ENCODE measurements around the gene ZC3H12D.
"Not testable (repeated sequence)": the region's sequence is repeated elsewhere in the genome, so short reads cannot be mapped to it uniquely, and the experiment has no call there.

Gene ZC3H12D

DNA sequence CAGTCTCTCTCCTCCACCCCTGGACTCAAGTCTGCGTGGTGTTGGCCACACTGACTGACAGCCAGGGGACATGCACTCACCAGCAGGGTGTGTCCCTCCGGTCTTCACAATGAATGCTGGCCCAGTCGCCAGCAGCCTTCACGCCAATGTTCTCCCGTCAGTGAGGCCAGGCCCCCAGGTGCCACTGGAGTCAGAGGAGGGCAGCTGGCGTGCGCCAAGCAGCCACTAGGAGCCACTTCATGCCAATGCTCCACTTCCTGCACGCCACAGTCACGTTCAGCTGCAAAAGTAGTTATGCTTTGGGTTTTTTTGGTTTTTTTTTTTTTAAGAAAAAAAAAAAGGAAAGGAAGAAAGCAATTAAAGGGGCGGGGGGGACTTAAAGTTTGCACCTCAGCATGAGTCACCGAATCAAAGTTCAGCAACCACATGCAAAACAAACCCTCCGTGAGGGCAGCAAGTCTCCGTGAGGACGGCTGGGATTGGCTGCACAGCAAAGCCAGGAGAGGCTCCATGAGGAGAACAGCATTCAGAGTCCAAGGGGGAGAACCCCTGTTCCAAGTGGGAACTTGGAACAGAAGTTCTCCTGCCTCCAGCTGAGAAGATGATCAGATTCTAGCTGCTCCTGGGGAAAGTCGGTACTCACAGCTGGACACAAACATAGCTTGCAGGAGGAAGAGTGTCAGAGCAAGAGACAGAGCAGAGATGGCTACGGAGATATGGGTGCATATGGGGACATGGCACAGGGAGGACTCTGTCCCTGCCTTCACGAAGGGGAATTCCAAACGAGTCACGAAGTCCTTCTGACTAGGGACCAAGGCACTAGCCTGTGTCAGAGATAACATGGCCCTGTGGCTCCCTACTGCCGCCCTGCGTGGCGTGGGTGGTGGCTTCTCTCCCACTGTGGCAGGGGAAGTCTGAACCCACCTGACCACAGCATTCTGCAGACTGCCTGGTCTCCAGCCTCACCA is at the start of gene ZC3H12D:
Gene ZC3H12D, minus strand, starts transcription at position 282 of the 968 bp plus-strand sequence. CDS start 10,471 bp downstream, outside the sequence.
- peak; percentile 75 for DNase-seq (ENCODE audit: low read depth, low spot score)

DNA sequence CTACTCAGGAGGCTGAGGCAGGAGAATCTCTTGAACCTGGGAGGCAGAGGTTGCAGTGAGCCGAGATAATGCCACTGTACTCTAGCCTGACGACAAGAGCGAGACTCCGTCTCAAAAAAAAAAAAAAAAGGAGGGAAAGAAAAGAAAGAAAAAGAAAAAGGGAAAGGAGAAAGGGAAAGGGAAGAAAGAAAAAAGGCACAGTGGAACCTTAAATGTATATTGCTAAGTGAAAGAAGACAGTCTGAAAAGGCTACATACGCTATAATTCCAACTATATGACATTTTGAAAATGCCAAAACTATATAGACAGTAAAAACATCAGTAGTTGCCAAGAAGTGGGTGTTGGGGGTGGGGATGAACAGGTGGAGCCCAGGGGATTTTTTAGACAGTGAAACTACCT is 44.8 kb upstream of the ZC3H12D start:
- DNase-seq (ENCODE audit: low read depth, low spot score) = no peak

DNA sequence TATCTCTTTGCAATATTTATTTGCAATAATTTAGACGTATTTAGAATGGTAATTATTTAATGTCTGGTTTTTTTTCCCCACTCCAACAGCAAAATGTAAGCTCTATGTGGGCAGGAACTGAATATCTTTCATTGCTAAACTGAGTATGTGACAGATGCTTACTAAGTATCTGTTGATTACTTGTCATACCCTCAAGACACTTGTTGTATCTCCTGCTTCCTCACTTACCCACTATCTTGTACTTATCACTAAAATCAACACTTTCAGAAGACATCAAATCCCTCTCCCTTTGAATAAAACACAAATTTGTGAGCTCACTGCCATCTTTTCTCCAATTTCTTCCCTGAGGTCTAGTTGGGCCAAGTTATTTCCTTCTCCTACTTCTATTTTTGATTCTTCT is 30.7 kb upstream of the ZC3H12D start:
- no peak for DNase-seq (ENCODE audit: low read depth, low spot score)

DNA sequence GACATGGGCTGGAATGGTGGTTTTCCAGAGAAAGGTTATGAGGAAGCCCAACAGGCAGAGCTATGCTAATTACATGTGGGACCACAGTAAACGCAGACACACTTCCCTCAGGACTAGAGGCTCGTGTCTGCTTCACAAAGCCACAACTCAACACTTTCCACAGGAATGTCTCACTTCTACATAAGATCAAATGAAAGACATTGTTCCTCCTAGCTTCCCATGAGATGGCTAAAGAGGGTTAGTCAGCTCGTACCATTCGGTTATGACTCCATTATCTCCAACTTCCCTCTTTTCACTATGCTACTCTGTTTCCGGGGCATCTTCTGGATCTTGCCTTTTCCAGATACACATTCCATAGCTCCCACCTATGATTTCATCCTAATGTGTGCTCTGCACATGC is 29.1 kb upstream of the ZC3H12D start:
- DNase-seq (ENCODE audit: low read depth, low spot score) = no peak

DNA sequence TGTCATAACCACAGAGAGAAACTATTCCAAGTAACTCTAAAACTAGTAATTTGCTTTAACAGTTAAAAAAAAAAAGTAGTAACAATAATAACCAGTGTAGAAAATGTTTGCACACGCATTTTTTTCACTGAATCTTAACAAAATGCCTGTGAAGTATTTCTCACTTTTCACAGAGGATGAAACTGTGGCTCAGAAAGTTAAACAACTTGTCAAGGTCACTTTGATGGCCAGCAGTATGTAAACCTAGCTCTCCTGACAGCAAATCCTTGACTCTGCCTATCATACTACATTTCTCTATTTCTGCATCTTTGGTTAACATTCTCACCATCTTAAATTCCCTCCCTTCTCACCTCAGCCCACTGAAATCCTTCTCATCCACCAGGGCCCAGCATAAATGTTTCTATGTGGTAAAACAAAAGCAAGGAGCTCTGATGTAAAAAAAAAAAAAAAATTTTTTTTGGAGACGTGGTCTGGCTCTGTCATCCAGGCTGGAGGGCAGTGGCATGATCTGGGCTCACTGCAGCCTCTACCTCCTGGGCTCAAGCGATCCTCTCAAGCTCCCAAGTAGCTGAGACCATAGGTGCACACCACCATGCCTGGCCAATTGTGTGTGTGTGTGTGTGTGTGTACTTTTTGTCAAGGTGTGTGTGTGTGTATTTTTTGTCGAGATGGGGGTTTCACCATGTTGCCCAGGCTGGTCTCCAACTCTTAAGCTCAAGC is 26.1 kb upstream of the ZC3H12D start:
- no peak for DNase-seq (ENCODE audit: low read depth, low spot score)

DNA sequence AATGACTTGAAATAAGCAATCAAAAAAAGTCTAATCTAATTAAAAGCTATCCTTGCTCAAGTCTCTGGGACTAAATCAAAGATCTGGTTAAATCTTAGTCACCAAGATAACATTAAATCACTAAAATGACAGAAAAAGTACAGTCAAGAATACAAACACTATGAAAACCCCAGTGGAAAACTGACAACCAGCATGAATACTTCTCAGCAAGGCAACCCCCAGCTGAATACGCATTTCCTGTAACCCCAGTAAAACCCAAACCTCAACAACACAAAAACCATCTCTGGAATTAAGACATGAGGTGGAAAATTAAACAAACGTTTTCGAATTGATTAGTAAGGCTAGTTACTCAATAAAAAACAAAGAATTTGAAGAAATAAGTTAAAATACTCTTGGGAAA is 23.7 kb upstream of the ZC3H12D start:
- DNase-seq (ENCODE audit: low read depth, low spot score) = no peak

DNA sequence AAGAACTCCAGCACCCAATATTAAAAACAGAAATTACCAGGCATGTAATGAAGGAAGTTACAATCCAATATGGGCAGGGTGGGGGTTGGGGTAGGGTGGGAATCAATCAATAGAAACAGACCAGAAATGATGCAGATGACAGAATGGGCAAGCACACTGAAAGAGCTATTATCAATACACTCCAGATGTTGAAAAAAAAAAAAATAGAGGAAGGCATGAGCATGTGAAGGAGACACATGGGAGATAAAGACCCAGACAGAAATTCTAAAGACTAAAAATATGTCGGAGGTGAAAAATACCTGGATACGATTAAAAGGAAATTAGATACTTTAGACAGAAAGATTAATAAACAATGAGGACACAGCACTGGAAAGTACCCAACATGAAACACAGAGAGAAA is 19.1 kb upstream of the ZC3H12D start:
- no peak for DNase-seq (ENCODE audit: low read depth, low spot score)

DNA sequence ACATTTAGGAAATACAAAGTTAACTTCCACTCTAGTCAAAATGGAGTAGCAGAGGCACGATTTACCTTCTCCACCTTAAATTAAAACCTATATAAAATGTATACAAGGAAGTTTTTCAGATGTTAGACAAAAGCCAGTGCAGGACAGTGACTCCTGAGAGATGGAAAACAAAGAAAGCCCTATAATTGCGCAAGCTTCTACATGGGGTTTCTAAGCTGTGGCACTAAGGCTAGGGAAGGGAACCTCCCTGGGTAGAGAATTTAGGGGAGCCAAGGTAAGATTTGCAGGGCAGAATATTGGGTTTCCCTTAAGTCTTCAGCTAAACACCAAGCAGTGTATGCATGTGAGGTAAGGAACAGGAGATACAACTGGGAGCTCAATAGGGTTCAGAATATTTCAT is 18.5 kb upstream of the ZC3H12D start:
- no peak for DNase-seq (ENCODE audit: low read depth, low spot score)

DNA sequence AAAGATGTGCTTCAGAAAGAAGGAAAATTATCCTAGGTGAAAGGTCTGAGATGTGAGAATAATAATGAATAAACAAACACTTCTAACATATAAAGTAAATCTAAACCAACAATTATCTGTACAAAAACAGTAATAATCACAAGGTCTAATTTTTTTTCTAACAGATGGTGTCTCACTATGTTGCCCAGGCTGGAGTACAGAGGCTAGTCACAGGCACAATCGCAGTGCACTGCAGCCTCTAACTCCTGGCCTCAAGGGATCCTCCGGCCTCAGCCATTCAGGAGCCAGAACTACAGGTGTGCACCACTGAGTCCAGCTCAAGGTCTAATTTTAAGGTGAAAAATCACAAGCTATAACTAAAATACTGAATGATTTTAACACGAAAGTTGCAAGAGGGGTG is 17.0 kb upstream of the ZC3H12D start:
- DNase-seq (ENCODE audit: low read depth, low spot score) = no peak

DNA sequence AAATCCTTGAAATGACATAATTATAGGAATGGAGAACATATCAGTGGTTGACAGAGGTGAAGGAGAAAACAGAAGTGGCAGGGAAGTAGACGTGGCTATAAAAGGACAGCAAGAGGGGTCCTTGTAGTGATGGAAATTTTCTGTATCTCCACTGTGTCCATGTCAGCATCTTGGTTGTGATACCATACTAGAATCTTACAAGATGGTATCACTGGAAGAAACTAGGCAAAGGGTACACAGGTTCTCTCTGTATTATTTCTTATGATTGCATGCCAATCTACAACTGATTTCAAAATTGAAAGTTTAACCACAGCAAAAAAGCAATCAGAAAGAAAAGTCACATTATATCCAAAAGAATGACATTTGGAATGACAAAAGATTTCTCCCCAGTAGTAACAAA is 16.4 kb upstream of the ZC3H12D start:
- DNase-seq (ENCODE audit: low read depth, low spot score) = no peak

DNA sequence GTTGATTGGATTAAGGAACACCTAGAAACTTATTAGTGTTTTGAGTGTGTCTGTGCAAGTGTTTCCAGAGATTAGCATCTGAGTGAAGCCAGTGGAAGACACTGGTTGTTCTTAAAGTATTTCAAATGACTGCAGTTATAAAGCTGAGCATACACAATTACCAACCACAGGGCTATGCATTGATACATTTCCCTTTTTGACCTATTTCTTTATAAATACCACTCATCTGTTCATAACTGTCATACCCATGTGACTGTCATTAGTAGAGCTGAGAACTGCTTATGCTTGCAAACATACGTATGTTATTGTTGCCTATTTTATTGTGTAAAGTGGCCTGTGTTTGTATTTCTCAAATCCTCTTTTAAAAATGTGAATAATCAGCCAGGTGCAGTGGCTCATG is 15.3 kb upstream of the ZC3H12D start:
- no peak for DNase-seq (ENCODE audit: low read depth, low spot score)

DNA sequence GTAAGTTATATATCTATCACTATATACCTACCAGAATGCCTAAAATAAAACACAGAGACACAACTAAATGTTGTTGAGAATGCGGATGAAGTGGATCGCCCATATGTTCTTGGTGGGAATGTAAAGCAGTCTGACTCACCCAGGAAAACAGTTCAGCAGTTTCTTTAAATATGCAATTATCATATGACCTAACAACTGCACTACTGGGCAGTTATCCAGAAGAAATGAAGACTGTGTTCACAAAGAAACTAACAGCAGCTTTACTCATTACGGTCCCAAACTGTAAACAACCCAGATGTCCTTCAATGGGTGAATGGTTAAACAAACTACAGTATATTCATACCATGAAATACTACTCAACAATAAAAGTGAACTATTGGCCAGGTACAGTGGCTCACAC is 14.3 kb upstream of the ZC3H12D start:
- no peak for DNase-seq (ENCODE audit: low read depth, low spot score)

DNA sequence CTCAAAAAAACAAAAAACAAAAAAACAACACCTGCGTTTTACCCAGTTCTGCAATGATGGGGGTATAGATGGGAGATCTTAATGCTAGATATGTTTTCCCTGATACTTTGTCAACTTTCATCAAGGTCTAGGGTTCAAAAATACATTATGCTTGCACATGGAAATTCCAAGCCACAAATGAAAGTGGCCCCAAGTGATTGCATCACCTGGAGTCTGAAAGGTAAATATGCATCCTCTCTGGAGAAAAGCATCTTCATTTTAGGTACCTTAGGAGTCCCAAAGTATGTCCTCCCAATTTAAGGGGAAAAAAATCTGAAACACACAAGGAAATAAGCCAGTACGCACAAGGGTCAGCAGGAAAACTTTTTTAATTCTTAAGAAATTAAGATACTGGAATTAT is 12.6 kb upstream of the ZC3H12D start:
- no peak for DNase-seq (ENCODE audit: low read depth, low spot score)

DNA sequence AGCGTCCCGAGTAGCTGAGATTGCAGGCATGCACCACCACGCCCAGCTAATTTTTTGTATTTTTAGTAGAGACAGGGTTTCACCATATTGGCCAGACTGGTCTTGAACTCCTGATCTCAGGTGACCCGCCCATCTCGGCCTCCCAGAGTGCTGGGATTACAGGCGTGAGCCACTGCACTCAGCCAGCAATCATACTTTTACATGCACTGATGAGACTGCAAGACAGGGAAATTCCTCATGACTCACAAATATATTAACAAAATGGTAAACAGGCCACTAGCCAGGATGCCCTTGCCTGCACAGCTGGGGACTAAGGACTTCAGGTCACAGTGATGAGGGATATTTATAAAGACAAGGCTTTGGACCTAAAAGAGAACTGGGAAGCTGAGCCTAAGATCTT is 11.8 kb upstream of the ZC3H12D start:
- DNase-seq (ENCODE audit: low read depth, low spot score) = not testable (repeated sequence)

DNA sequence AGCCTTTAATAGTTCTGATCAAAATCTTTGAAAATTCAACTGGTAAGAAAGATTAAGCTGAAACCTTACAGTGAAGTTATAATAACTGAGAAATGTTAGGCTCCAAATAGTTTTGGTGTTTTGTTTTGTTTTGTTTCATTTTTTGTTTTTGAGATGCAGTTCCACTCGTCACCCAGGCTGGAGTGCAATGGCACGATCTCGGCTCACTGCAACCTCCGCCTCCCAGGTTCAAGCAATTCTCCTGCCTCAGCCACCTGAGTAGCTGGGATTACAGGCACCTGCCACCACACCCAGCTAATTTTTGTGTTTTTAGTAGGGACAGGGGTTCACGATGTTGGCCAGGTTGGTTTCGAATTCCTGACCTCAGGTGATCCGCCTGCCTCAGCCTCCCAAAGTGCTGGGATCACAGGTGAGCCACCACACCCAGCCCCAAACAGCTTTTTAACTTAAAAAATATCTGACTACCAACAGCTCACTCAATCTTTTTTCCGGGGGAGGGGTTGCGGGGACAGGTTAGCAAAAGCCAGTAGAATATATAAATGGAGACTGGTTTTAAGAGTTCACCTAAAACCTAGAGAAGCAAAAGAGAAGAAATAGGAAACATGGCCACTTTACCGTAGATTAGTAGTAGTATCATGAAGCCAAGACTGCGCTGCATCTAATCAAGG is 10.7 kb upstream of the ZC3H12D start:
- not testable (repeated sequence) for DNase-seq (ENCODE audit: low read depth, low spot score)

DNA sequence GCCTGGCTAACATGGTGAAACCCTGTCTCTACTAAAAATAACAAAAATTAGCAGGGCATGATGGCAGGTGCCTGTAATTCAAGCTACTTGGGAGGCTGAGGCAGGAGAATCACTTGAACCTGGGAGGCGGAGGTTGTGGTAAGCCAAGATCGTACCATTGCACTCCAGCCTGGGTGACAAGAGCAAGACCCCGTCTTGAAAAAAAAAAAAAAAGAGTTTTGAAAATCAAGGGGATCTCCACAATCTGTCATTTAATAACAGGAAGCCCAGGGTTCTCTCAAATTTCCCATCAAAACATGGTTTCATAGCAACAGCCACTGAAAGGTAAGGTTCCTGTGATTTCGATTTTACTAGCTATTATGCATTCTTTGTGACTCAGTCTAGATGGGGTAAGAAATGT is 10.0 kb upstream of the ZC3H12D start:
- peak; percentile 44 for DNase-seq (ENCODE audit: low read depth, low spot score)

DNA sequence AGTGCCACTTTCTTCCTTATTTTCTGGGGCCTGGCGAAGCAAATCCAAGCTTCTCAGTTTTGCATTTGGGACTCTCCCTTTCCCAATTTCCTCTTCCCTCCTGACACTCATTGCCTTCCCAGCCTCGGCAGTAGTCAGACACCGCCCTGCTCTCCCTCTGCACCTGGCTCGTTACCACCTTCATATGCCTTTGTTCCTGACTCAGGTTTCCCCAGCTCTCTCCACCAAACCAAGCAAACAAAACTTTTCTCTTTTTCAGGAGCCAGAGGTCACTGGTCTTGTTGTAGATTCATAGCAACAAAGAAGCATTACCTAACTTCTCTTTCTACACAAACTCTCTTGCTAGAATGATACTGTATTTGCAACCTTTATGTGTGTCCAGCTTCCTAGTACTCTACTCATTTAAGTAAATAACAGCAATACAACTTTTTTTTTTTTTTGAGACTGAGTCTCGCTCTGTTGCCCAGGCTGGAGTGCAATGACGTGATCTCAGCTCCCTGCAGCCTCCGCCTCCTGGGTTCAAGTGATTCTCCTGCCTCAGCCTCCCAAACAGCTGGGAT is 9.0 kb upstream of the ZC3H12D start:
- no peak for DNase-seq (ENCODE audit: low read depth, low spot score)

DNA sequence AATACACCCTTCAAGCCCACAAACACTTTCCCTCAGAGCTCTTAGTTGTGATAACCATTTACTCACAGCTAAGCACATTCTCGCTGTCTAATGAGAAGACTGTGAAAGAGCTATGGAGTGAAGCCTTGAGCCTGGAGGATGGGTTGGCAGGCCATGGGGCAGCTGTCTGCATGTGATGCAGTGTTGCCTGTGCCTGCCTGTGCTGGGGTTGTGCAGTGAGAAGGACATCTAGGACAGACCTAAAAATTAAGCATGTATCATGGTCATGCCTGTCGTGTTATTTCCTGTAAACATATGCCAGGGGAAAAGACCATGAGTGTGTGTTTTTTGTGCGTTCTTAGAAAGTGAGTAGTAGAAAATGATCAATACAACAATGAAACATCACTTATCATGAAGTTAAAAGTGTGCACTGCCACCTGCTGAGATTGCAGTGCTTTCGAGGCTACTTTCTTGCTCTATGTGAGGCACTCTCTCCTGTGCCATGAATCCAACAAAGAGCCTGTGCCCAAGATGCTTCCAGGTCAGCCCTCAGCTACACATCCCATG is 8.1 kb upstream of the ZC3H12D start:
- DNase-seq (ENCODE audit: low read depth, low spot score) = no peak

DNA sequence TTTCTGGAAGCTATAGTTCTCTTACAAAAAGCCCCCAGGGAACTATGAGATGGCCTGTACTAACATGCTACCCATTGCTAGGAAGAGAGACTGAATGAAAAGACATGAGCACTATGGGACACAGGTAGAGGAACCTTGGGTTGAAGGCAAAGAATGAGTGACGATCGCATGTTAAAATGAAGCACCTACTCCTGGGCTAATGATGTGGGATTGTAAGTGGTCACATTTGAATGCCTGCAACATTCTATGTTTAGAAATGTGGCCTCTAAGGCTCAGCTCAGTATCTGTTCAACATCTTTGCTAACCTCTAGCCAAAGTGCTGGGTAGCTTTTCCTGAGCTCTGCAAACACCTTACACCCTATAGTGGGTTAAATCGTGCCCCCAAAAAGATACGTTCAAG is 5.2 kb upstream of the ZC3H12D start:
- no peak for DNase-seq (ENCODE audit: low read depth, low spot score)

DNA sequence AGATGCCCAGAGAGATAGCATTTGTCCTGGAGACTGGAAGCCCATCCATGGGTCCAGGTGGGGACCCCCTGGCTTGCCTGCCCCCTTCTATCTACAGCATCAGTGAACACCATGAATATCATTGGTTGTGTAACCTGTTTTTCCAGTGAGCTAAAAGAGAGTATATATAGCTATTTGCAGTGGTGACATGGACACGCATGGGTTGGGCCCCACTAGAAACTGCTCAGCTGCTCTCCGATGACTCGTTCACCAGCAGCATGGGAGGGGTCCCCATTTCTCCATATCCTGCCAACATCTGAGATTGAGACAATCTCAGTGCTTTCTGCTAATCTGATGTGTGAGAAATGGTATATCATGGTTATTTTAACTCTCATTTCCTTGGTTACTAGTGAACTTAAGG is 4.0 kb upstream of the ZC3H12D start:
- DNase-seq (ENCODE audit: low read depth, low spot score) = no peak

DNA sequence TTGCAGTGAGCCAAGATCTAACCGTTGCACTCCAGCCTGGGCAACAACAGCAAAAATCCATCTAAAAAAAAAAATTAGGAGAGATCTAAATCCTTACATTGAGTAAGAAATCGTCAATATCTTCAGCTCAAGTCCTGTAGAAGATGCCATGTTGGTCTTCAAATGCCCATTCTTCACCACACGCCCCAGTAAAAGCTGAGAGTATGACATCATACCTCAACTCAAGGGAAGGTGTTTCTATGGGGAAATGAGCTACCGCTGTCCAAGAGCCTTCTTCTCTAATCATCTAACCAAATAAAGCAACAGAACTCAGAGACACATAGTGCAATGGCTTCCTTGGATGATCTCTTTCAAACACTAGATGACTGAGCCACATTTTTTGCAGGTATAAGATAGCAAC is 2.5 kb upstream of the ZC3H12D start:
- DNase-seq (ENCODE audit: low read depth, low spot score) = no peak

All from activated CD4-positive, CD25-positive, alpha-beta regulatory T cell treated with anti-CD3 and anti-CD28 coated beads, Interleukin-2, amount 50 U/mL, for 16 hours (primary cell).